Retinal pigment epithelial cell (primary cell): ENCODE results near the gene VSTM2L.

ENCODE experiments used
- DNase-seq: peaks from one replicate; pipeline ENCODE4 v3.0.0-alpha.2; 2010; ENCODE audit warnings: low read depth
- H3K4me3 ChIP-seq: 2 replicates; pipeline ENCODE4 v1.5.1; 2011; ENCODE audit warnings: mild to moderate bottlenecking, low read length, control low read depth, moderate library complexity
- TF ChIP-seq, protein P1 (sequence below): conservative IDR thresholded peaks from 2 replicates; pipeline ENCODE4 v1.5.1; 2011; ENCODE audit warnings: low read depth, low read length, control low read depth, inconsistent platforms

VSTM2L gene

DNA sequence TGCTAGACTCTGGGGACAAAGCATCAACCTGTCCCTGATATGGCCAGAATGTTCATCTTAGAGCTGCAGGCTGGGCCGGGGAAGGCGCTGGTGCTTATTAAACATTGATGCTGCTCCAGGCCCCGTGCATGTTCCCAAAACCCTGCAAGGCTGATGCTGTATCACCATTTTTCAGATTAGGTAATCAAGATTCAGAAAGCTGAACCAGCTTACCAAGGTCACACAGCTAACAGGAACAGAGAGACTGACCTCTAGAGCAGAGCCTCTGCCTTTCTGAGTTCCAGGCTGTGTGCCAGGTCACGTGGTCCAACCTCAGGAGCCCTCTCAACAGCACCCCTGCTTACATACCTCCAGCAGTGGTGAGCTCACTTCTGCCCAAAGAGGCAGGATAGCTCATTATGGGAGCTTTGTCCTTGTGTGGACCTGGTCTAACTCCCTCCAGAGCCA is 16.1 kb upstream of the VSTM2L start:
- H3K4me3 ChIP-seq, result no peak overlapping the region
- no peak for DNase-seq
- TF ChIP-seq, protein P1, sequence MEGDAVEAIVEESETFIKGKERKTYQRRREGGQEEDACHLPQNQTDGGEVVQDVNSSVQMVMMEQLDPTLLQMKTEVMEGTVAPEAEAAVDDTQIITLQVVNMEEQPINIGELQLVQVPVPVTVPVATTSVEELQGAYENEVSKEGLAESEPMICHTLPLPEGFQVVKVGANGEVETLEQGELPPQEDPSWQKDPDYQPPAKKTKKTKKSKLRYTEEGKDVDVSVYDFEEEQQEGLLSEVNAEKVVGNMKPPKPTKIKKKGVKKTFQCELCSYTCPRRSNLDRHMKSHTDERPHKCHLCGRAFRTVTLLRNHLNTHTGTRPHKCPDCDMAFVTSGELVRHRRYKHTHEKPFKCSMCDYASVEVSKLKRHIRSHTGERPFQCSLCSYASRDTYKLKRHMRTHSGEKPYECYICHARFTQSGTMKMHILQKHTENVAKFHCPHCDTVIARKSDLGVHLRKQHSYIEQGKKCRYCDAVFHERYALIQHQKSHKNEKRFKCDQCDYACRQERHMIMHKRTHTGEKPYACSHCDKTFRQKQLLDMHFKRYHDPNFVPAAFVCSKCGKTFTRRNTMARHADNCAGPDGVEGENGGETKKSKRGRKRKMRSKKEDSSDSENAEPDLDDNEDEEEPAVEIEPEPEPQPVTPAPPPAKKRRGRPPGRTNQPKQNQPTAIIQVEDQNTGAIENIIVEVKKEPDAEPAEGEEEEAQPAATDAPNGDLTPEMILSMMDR, result no peak

DNA sequence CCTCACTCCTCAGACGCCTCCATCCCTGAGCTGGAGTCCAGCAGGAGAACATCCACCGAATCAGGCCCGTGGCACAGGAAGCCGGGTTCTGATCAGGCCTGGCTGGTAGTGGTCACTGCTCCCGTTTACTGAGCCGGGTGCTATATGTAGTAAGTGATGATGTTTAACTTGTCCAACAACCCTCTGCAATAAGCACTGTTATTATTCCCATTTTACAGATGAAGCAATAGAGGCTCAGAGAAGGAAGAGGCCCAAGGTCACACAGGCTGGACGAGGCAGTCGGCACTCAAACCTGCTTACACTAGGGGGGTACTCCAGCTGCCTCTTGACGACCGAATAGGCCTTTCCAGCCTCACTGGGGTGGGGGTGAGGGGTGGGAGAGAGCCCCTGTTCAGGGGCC is 14.3 kb upstream of the VSTM2L start:
- TF ChIP-seq, protein P1, result no peak
- no peak for DNase-seq

DNA sequence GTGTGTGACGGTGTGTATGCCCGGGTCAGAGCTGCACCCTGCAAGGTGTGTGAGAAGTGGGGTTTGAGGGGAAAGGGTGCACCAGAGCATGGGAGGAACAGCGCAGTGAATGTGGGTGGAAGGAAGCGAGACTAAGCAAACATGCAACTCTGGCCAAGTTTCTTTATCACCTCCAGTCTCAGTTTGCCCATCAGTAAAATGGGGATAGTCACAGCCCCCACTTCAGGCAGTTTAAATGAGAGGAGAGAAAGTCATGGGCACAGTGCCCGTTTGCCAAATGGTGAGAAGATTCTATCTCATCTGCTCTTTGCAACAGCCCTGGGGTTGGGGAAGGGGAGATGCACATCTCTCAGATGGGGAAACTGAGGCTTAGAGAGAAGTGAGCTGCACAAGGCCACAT is 12.8 kb upstream of the VSTM2L start:
- no peak overlapping the region for H3K4me3 ChIP-seq
- TF ChIP-seq, protein P1, result no peak
- DNase-seq, result no peak

More for the DNA sequence above, 14.3 kb upstream of the VSTM2L start:
- no peak overlapping the region for H3K4me3 ChIP-seq

DNA sequence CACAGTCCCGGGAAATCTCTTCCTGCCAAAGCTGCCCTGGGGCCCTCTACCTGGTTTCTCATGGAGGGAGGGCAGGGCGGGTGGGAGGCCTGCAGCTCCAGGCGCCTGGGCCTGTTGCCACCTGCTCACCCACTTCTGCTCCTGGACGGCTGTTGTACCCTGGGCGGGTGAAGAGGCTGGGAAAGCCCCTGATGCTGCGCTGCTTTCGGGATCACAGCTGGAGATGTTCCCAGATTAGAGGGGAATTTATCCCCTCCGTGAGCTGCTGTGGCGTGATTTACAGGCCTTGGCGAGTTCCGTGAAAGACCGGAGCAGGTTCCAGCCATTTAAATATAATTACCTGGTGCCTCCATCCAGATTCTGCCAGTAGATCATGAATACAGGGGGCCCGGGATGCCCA is 12.3 kb upstream of the VSTM2L start:
- DNase-seq, result no peak
- TF ChIP-seq, protein P1, result no peak
- no peak overlapping the region for H3K4me3 ChIP-seq

DNA sequence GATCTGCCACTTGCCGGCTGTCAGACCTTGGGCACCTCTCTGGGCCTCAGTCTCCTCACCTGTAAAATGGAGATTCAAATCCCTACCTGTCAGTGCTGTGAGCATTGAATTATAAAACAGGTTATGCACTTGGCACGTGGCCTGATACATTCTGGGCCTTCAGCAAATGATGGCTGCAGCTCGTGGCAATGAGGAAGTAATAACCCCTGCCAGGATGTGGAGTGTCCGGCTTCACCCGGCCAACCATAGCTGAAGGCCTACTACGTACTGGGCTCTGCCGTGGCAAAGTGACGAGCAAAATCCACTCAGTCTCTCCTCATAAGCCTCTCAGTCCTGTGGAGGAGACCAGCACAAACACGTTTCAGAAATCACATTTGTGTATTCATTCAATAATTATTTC is 10.9 kb upstream of the VSTM2L start:
- H3K4me3 ChIP-seq, result no peak overlapping the region
- no peak for DNase-seq
- TF ChIP-seq, protein P1, result no peak

DNA sequence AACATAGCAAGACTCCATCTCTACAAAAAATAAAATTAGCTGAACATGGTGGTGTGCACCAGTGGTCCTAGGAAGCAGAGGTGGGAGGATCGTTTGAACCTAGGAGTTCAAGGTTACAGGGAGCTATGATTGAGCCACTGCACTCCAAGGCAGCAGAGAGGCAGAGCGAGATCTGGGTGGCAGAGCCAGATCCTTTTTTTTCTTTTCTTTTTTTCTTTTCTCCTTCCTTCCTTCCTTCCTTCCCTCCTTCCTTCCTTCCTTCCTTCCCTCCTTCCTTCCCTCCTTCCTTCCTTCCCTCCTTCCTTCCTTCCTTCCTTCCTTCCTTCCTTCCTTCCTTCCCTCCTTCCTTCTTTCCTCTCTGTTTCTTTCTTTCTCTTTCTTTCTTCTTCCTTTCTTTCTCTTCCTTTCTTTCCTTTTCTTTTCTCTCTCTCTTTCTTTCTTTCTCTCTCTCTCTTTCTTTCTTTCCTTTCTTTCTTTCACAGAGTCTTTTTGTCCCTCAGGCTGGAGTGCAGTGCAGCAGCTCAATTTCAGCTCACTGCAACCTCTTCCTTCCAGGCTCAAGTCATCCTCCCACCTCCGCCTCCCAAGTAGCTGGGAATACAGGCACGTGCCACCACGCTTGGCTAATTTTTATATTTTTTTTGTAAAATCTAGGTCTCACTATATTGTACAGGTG is 9.2 kb upstream of the VSTM2L start:
- TF ChIP-seq, protein P1, result no peak

DNA sequence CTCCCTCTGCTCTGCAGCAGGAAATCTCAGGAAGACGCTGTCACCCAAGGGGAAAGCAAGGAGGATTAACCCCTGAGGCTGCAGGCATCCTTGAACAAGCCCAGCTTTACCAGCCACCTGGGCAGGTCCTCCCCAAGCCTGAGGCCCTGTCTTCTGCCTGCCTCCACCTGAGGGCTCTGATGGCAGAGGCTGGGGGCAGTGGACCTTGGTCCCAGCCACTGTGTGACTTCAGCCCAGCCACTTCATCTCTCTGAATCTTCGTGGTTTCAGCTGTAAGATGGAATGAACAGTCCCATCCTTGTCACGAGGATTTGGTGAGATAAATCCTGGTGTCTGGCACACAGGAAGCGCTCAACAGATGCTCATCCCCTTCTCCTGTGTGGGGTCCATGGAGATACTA is 8.5 kb upstream of the VSTM2L start:
- TF ChIP-seq, protein P1, result no peak
- no peak overlapping the region for H3K4me3 ChIP-seq
- DNase-seq, result no peak

More for the DNA sequence above, 9.2 kb upstream of the VSTM2L start:
- no peak overlapping the region for H3K4me3 ChIP-seq
- no peak for DNase-seq
